Ishikawa (cell line): ENCODE results near the gene ACADL.

Source experiments
- CEBPB ChIP-seq: IDR thresholded peaks from 2 replicates; pipeline ENCODE4 v1.6.1; 2012
- CREB1 ChIP-seq: IDR thresholded peaks from 2 replicates; pipeline ENCODE4 v1.6.1; 2012; ENCODE audit warnings: low read depth
- EGR1 ChIP-seq: IDR thresholded peaks from 2 replicates; pipeline ENCODE4 v1.6.1; 2012
- EP300 ChIP-seq: IDR thresholded peaks from 2 replicates; pipeline ENCODE4 v1.6.1; 2012; ENCODE audit warnings: borderline replicate concordance
- FOXM1 ChIP-seq: IDR thresholded peaks from 2 replicates; pipeline ENCODE4 v1.6.1; 2012; ENCODE audit warnings: low read depth, borderline replicate concordance
- MAX ChIP-seq: IDR thresholded peaks from 2 replicates; pipeline ENCODE4 v1.6.1; 2012
- NFIC ChIP-seq: IDR thresholded peaks from 2 replicates; pipeline ENCODE4 v1.6.1; 2012
- RAD21 ChIP-seq: IDR thresholded peaks from 2 replicates; pipeline ENCODE4 v1.6.1; 2012; ENCODE audit warnings: low read depth
- REST ChIP-seq: IDR thresholded peaks from 2 replicates; pipeline ENCODE4 v1.6.1; 2012; ENCODE audit warnings: low read depth, mild to moderate bottlenecking
- TAF1 ChIP-seq: IDR thresholded peaks from 2 replicates; pipeline ENCODE4 v1.6.1; 2012; ENCODE audit warnings: low read depth, mild to moderate bottlenecking
- TCF12 ChIP-seq: IDR thresholded peaks from 2 replicates; pipeline ENCODE4 v1.6.1; 2012; ENCODE audit warnings: low read depth
- TEAD4 ChIP-seq: IDR thresholded peaks from 2 replicates; pipeline ENCODE4 v1.6.1; 2012
- USF1 ChIP-seq: IDR thresholded peaks from 2 replicates; pipeline ENCODE4 v1.6.1; 2012
- YY1 ChIP-seq: IDR thresholded peaks from 2 replicates; pipeline ENCODE4 v1.6.1; 2012; ENCODE audit warnings: low read depth
- ZBTB7A ChIP-seq: IDR thresholded peaks from 2 replicates; pipeline ENCODE4 v1.6.1; 2012; ENCODE audit warnings: low read depth

The ACADL gene

GRCh38 chr2:210207929-210208328, 17.3 kb downstream of the ACADL start:
- no peak for TF ChIP-seq TEAD4
- TF ChIP-seq FOXM1 = no peak
- no peak for TF ChIP-seq CREB1
- no peak for TF ChIP-seq YY1
- no peak for TF ChIP-seq ZBTB7A
- TF ChIP-seq EP300 = no peak
- no peak for TF ChIP-seq USF1

GRCh38 chr2:210203558-210203957, 21.7 kb downstream of the ACADL start:
- TF ChIP-seq EP300 (no peak), ZBTB7A (no peak), CEBPB (peak; percentile 85), YY1 (no peak), TEAD4 (0 out of 2 replicates have a peak, but pooled peaks have one; percentile 28)

GRCh38 chr2:210203147-210203546, 22.1 kb downstream of the ACADL start:
- TF ChIP-seq EP300 (no peak), TEAD4 (no peak), USF1 (no peak), ZBTB7A (no peak), TAF1 (no peak), REST (no peak), CREB1 (no peak), YY1 (no peak), NFIC (no peak), EGR1 (no peak), RAD21 (no peak), CEBPB (no peak), MAX (no peak), FOXM1 (no peak), TCF12 (no peak)

- TF ChIP-seq ZBTB7A (no peak), EP300 (no peak), CEBPB (no peak), TAF1 (no peak), MAX (no peak), YY1 (no peak), FOXM1 (no peak), EGR1 (no peak), TEAD4 (no peak), CREB1 (no peak), NFIC (no peak), REST (no peak)
These were observed 25.4 kb downstream of the ACADL start for GRCh38 chr2:210199854-210200253.

GRCh38 chr2:210199186-210199765, 26.0 kb downstream of the ACADL start:
- no peak for TF ChIP-seq CEBPB
- peak; percentile 72 for TF ChIP-seq RAD21
- TF ChIP-seq MAX = no peak
- no peak for TF ChIP-seq CREB1
- no peak for TF ChIP-seq YY1
- no peak for TF ChIP-seq ZBTB7A
- no peak for TF ChIP-seq REST
